Suprapubic skin (tissue), 4 donors: ENCODE results near the gene MAJIN. TPM values are rescaled to one million over a fixed set of nuclear protein-coding genes. Genes with fewer than 3 reads are reported as not detected.
"Not testable (repeated sequence)": the region's sequence is repeated elsewhere in the genome, so short reads cannot be mapped to it uniquely, and the experiment has no call there.

ENCODE experiments used
- DNase-seq, 2 donors: peaks; one replicate each; pipeline ENCODE4 v3.0.0-alpha.2; 2019; ENCODE audit warnings: low spot score in 2 of 2
- H3K27ac ChIP-seq: fragments of 200-600 bp; sonication (generic); one replicate; pipeline ENCODE4 v1.5.1; 2019
- H3K27me3 ChIP-seq: fragments of 200-600 bp; sonication (generic); one replicate; pipeline ENCODE4 v1.5.1; 2019
- H3K36me3 ChIP-seq: fragments of 200-600 bp; sonication (generic); one replicate; pipeline ENCODE4 v1.5.1; 2019
- H3K4me1 ChIP-seq: fragments of 200-600 bp; sonication (generic); one replicate; pipeline ENCODE4 v1.5.1; 2019
- H3K4me3 ChIP-seq: fragments of 200-600 bp; sonication (generic); one replicate; pipeline ENCODE4 v1.5.1; 2019; ENCODE audit warnings: mild to moderate bottlenecking
- H3K9me3 ChIP-seq: fragments of 200-600 bp; sonication (generic); one replicate; pipeline ENCODE4 v1.5.1; 2019
- EP300 ChIP-seq: sonication (generic); formaldehyde crosslinking; IDR thresholded peaks from one replicate; pipeline ENCODE4 v1.6.1; 2017; ENCODE audit warnings: antibody characterized with exemption
- POLR2A ChIP-seq, 2 donors: fragments of 450-650 bp; IDR thresholded peaks; one replicate each; pipeline ENCODE4 v1.6.1; 2017; ENCODE audit warnings: antibody characterized with exemption in 2 of 2, mild to moderate bottlenecking in 2 of 2, moderate library complexity in 2 of 2
- POLR2AphosphoS5 ChIP-seq, 3 donors: sonication (generic); formaldehyde crosslinking; IDR thresholded peaks; one replicate each; pipeline ENCODE4 v1.6.1; 2017; ENCODE audit warnings: antibody characterized with exemption in 3 of 3
- WGBS: methylation state at CpG from one replicate; pipeline ENCODE4 v1.1.5; 2018; 5-methylcytosine and 5-hydroxymethylcytosine counted together
- total RNA-seq, 4 donors: library from RNA; depleted of rRNA; stranded (reverse); fragments of >200 nt; gene quantifications; one replicate each; pipeline ENCODE4 v1.1.0, GENCODE V29; 2016
- TF ChIP-seq, protein P1 (sequence below), 2 donors: fragments of 200-600 bp in 1 of 2; fragments of 450-650 bp in 1 of 2; sonication (generic) in 1 of 2; IDR thresholded peaks; one replicate each; pipeline ENCODE4 v1.5.1; 2016 to 2019; ENCODE audit warnings: antibody characterized with exemption in 2 of 2, mild to moderate bottlenecking in 1 of 2, moderate library complexity in 1 of 2

Gene MAJIN
- total RNA-seq, 4 donors from 2014 or later, result not detected

GRCh38 chr11:64990222-64990923 lies 18.5 kb upstream of the MAJIN start:
- Histone ChIP-seq H3K27ac (no peak overlapping the region), H3K9me3 (no peaks in the 10 kb centered on the region), H3K4me1 (peaks cover 11% of the 10 kb centered on the region), H3K36me3 (no peaks in the 10 kb centered on the region), H3K4me3 (no peak overlapping the region), H3K27me3 (no peaks in the 10 kb centered on the region)
- WGBS, result 46% methylated on average over 15 of the region's 15 CpGs
- DNase-seq, result no peak
- TF ChIP-seq EP300 (no peak), POLR2A (IDR thresholded peaks at IDR 0.05) (no peak), POLR2AphosphoS5 (IDR thresholded peaks at IDR 0.05) (no peak)
- TF ChIP-seq, protein P1, sequence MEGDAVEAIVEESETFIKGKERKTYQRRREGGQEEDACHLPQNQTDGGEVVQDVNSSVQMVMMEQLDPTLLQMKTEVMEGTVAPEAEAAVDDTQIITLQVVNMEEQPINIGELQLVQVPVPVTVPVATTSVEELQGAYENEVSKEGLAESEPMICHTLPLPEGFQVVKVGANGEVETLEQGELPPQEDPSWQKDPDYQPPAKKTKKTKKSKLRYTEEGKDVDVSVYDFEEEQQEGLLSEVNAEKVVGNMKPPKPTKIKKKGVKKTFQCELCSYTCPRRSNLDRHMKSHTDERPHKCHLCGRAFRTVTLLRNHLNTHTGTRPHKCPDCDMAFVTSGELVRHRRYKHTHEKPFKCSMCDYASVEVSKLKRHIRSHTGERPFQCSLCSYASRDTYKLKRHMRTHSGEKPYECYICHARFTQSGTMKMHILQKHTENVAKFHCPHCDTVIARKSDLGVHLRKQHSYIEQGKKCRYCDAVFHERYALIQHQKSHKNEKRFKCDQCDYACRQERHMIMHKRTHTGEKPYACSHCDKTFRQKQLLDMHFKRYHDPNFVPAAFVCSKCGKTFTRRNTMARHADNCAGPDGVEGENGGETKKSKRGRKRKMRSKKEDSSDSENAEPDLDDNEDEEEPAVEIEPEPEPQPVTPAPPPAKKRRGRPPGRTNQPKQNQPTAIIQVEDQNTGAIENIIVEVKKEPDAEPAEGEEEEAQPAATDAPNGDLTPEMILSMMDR (IDR thresholded peaks at IDR 0.05), result no peak

DNA sequence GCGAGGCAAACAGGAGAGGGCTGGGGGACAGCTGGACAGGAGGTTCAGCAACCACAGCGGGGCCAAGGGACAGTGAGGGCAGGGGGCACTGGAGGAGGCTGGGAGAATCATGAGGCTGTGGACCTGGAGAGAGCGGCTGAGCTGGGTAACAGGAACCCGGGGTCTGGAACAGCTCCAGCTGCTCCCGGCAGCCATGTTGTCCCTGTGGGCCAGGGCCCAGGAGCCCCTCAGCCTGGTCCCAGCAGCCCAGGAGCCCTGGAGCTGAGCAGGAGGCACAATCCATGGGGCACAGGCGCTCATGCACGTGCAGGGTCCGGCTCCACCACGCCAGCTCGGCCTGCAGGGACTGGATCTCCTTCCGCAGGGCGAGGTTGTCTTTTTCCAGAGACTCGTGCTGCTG lies 17.5 kb upstream of the MAJIN start:
- no peak overlapping the region for H3K27ac ChIP-seq
- H3K36me3 ChIP-seq, result no peaks in the 10 kb centered on the region
- peaks cover 11% of the 10 kb centered on the region for H3K4me1 ChIP-seq
- DNase-seq, result no peak
- TF ChIP-seq EP300, result no peak
- no peak for TF ChIP-seq POLR2AphosphoS5 (IDR thresholded peaks at IDR 0.05)
- 72% methylated on average over 4 of the region's 13 CpGs for WGBS
- H3K27me3 ChIP-seq, result no peaks in the 10 kb centered on the region
- no peak overlapping the region for H3K4me3 ChIP-seq
- no peaks in the 10 kb centered on the region for H3K9me3 ChIP-seq

- Histone ChIP-seq H3K27ac (no peak overlapping the region), H3K4me1 (peaks cover 11% of the 10 kb centered on the region), H3K27me3 (no peaks in the 10 kb centered on the region), H3K36me3 (no peaks in the 10 kb centered on the region), H3K4me3 (no peak overlapping the region), H3K9me3 (no peaks in the 10 kb centered on the region)
- WGBS, result 93% methylated on average over 6 of the region's 6 CpGs
- no peak for TF ChIP-seq EP300
- TF ChIP-seq, protein P1 (IDR thresholded peaks at IDR 0.05), result no peak
- no peak for TF ChIP-seq POLR2A (IDR thresholded peaks at IDR 0.05)
- no peak for TF ChIP-seq POLR2AphosphoS5 (IDR thresholded peaks at IDR 0.05)
- no peak for DNase-seq
Observed at GRCh38 chr11:64987998-64988854, 16.3 kb upstream of the MAJIN start.

- H3K27me3 ChIP-seq, H3K9me3 ChIP-seq, DNase-seq, H3K4me1 ChIP-seq, H3K4me3 ChIP-seq, H3K36me3 ChIP-seq, H3K27ac ChIP-seq: not testable (repeated sequence)
- 82% methylated on average over 5 of the region's 5 CpGs for WGBS
Observed at GRCh38 chr11:64983339-64983738, 11.4 kb upstream of the MAJIN start.

GRCh38 chr11:64976651-64977050 lies 4.7 kb upstream of the MAJIN start:
- Histone ChIP-seq H3K27ac (no peak overlapping the region), H3K4me3 (no peak overlapping the region), H3K9me3 (no peaks in the 10 kb centered on the region), H3K27me3 (no peaks in the 10 kb centered on the region), H3K36me3 (no peaks in the 10 kb centered on the region), H3K4me1 (peaks cover 9% of the 10 kb centered on the region)
- TF ChIP-seq, protein P1 (IDR thresholded peaks at IDR 0.05), result no peak
- no peak for TF ChIP-seq POLR2AphosphoS5 (IDR thresholded peaks at IDR 0.05)
- TF ChIP-seq POLR2A (IDR thresholded peaks at IDR 0.05), result no peak
- no peak for TF ChIP-seq EP300
- DNase-seq, result no peak
- 83% methylated on average over 2 of the region's 2 CpGs for WGBS

DNA sequence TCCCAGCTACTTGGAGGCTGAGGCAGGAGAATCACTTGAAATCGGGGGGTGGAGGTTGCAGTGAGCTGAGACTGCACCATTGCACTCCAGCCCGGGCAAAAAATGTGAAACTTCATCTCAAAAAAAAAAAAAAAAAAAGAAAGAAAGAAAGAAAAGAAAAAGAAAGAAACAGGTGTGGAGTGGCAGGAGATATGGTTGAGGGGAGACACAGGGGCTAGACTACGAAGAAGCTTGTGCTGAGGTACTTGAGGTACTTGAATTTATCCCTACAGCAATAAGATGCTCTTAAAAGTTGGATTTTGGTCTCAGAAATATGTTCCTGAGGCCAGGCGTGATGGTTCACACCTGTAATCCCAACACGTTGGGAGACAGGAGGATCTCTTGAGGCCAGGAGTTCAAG lies 2.2 kb upstream of the MAJIN start:
- H3K27ac ChIP-seq, result no peak overlapping the region
- TF ChIP-seq POLR2AphosphoS5 (IDR thresholded peaks at IDR 0.05) (no peak), POLR2A (IDR thresholded peaks at IDR 0.05) (no peak), EP300 (no peak)
- TF ChIP-seq, protein P1 (IDR thresholded peaks at IDR 0.05), result no peak
- DNase-seq, result no peak
- H3K27me3 ChIP-seq, result no peaks in the 10 kb centered on the region
- no peaks in the 10 kb centered on the region for H3K9me3 ChIP-seq
- WGBS, result 80% methylated on average over 5 of the region's 5 CpGs
- no peak overlapping the region for H3K4me3 ChIP-seq
- no peaks in the 10 kb centered on the region for H3K36me3 ChIP-seq
- peaks cover 17% of the 10 kb centered on the region for H3K4me1 ChIP-seq
